HG02885 (cell line): ENCODE results near the gene RAD51AP1.

ENCODE experiments used
- ATAC-seq: cut with Tn5 transposase; IDR thresholded peaks from one replicate; pipeline ENCODE4 v1.9.1; 2021; ENCODE audit warnings: mild to moderate bottlenecking; ENCODE audit not compliant: unreplicated experiment, poor library complexity

The RAD51AP1 gene

DNA sequence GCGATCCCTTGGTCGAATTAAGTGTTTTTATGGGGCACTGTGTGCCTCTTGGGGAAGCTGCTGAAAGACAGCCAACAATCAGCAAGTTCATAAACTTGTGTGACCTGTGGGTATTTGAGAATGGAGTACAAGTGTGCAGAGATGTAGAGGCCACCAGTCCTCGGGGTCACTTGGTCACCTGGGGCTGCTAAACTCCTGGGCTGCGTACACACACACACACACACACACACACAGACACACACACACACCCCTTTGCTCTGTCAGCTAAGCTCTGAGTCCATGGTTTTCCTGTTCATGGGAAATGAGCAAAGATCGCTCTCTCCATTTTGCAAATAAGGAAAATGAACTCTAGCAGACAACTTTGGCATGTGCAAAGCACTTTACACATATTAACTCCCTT, 47.8 kb downstream of the RAD51AP1 start:
- ATAC-seq = no peak

DNA sequence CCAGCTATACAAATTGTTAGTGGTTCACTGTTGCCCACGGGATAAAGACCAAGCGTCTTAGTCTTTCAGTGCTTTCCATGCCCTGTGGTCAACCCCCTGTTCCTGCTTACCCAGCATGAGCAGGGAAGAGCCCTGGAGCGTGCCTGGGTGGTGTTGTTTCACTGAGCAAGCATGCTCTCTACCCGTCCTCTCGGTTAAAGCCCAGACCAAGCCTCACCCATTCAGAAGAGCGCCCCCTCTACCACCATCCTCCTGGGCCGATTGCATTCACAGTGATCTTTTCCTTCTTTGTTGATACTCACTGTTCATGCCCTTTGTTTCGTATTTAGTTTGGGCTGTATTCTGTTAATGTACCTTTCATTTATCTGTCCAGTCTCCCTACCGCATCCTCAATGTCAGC, 48.4 kb downstream of the RAD51AP1 start:
- ATAC-seq = no peak

DNA sequence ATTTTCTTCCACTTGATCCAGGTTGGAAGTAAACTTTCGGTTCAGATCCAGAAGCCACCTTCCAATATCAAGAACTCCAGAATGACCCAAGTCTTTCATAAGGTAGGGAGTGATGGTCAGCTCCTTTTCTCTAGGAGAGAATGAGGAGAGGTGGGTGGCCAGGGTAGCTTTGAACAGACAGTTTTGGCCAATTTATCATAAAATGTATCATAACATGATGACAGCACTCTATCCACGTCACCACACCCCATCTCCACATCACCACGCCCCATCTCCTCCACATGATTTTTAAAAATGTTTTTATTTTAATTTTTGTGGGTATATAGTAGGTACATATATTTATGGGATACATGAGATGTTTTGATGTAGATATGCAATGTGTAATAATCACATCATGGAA, 50.2 kb downstream of the RAD51AP1 start:
- no peak for ATAC-seq

DNA sequence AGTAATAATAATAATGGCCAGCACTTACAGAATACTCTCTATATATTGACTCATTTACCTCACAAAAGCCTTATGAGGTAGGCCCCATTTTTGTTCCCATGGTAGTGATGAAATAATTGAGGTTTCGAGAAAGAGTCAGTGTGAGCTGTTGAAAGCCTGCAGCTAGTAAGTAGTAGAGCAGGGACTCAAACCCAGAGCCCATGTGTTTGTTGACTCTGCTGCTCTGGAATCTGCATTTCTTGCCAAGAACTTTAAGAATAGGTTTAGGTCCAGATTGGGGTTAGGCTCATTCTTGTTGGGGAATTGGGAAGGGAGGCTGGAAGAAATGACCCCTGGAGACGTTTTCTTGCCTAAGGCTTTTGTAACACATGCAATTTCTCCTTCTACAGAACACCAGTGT, 51.3 kb downstream of the RAD51AP1 start:
- no peak for ATAC-seq

DNA sequence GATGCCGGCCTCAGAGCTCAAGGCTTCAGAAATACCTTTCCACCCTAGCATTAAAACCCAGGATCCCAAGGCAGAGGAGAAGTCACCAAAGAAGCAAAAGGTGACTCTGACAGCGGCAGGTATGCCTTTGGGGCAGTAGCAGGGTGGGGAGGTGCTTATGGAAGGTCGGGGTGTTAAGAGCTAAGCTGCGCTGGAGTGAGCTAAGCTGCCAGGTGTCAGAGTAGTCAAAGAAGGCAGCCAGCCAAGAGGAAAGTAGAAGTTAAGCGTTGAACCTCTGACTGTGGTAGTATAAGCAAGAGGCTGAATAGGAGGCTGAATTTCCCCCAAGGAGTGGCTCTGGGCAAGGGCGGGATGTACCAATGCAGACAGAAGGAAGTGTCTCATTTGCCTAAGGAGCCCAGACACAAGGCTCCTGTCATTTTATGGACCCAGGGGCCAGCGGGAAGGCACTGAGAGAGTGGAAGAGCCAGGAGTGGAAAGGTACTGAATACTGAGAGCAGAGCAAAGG, 52.5 kb downstream of the RAD51AP1 start:
- ATAC-seq = no peak

DNA sequence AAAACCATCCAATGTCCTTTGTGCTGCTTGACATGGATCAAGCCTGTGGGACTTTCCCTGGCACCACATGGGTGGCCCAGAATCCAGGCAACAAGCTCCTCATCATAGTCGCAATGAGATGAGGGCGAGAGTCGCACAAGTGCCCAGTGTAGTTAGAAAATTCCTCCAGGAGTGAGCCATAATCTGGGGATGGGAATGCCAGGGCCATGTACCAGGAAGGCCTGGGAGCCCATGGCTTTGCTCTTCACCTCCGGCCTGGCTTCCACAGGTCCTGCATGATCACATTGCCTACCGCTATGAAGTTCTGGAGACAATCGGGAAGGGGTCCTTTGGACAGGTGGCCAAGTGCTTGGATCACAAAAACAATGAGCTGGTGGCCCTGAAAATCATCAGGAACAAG, 57.2 kb downstream of the RAD51AP1 start:
- ATAC-seq = no peak

DNA sequence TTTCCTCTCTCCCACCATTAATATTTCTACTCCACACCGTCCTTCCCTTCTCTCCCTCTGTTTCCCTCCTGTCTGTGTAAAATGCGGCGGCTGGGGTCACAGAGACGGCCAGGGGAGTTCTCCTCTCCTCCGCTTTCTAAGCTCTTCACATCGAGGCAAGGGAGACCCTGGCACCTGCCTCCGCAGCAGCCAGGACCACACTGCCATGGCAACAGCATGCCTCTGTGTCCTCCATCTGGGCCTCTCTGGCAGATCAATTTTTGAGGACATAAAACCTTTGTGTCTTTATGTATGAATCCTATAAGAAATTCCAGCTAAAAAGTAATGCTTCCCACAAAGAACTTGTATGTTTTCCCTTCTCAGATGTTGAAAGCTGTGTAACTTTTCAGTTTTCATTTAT, 64.7 kb downstream of the RAD51AP1 start:
- no peak for ATAC-seq

DNA sequence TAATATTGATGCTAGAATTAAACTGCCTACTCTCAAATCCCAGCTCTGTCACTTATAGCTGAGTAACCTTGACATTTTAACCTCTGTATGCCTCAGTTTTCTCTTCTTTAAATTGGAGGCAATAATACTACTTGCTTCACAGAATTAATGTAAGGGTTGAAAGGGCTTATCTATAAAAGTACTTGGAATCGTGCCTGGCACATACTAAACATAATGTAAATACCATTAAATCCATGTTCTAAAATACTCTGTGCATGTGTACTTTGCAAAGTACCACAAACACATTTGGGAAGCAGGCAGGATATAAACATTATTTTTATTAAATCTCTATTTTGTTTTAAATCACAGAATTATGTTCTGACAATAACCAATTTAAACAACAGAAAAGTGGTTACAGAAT, 65.3 kb downstream of the RAD51AP1 start:
- ATAC-seq = no peak

DNA sequence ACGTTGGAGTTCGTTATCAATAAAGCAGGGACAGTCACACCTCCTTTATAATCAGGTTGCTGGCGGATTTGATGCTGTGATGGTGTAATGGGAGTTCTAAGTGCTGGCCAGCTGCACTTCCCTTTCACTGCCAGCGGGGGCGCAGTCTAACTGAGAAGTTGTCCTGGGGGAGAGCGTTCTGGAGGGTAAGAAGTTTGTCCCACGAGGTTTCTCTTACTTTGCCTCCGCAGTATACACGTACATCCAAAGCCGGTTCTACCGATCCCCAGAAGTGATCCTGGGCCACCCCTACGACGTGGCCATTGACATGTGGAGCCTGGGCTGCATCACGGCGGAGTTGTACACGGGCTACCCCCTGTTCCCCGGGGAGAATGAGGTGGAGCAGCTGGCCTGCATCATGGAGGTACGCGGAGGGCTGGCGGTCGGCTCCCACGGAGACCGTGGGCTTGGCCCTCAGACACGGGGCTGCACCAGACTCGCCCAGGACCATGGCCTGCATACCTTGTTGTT, 66.0 kb downstream of the RAD51AP1 start:
- peak; percentile 97 for ATAC-seq

DNA sequence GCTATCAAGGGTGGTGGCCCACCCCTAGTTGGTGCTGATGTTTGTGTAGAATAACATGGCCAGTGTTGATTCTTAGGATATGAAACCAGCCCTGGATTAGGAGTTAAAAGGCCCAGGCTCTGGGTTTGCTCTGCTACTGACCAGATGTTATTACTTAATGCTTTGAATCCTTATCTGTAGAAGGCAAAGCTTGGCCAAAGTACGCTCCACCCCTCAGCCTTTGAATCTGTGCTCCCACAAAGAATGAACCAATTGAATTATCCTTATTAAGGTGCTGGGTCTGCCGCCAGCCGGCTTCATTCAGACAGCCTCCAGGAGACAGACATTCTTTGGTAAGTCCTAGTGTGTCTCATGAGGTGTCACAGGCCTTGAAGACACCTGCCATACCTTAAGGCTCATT, 68.4 kb downstream of the RAD51AP1 start:
- no peak for ATAC-seq

DNA sequence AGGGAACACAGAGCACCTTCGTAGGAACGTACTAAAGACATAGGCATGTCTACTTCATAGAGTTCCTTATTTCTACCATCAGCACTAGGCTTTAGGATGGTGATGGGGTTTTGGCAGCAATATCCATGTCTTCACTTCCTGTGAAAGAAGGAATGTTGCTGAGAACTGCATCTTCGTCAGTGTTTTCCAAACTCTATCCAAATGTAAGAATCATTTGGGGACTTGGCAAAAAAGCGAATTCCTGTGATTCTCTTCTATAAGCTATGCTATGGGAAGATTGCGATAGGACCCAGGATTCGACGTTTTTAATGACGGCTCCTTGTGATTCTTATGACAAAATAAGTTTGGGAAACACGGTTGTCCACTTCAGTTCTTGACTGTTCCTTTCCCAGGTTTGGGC, 70.4 kb downstream of the RAD51AP1 start:
- ATAC-seq = no peak
